HG02943 (cell line): ENCODE data around the gene RNASE1.
"Not testable (repeated sequence)": the region's sequence is repeated elsewhere in the genome, so short reads cannot be mapped to it uniquely, and the experiment has no call there.

Source experiments
- ATAC-seq: cut with Tn5 transposase; IDR thresholded peaks from one replicate; pipeline ENCODE4 v1.9.1; 2021; ENCODE audit warnings: mild to moderate bottlenecking, low read depth, moderate library complexity; ENCODE audit not compliant: unreplicated experiment

The RNASE1 gene

GRCh38 chr14:20775901-20776300 is 26.7 kb downstream of the RNASE1 start:
- ATAC-seq: no peak

- ATAC-seq: no peak
These were observed 27.6 kb downstream of the RNASE1 start for GRCh38 chr14:20775043-20775442.

GRCh38 chr14:20774258-20774824 is 28.3 kb downstream of the RNASE1 start:
- no peak for ATAC-seq

- no peak for ATAC-seq
These were observed 30.0 kb downstream of the RNASE1 start for GRCh38 chr14:20772650-20773049.

GRCh38 chr14:20769421-20769820 is 33.2 kb downstream of the RNASE1 start:
- no peak for ATAC-seq

- no peak for ATAC-seq
These were observed 34.1 kb downstream of the RNASE1 start for GRCh38 chr14:20768593-20768892.

- ATAC-seq: no peak
These were observed 41.7 kb downstream of the RNASE1 start for GRCh38 chr14:20760950-20761349.

GRCh38 chr14:20759465-20759864 is 43.2 kb downstream of the RNASE1 start:
- not testable (repeated sequence) for ATAC-seq

- ATAC-seq: no peak
These were observed 44.7 kb downstream of the RNASE1 start for GRCh38 chr14:20757965-20758364.

GRCh38 chr14:20755037-20755436 is 47.6 kb downstream of the RNASE1 start:
- ATAC-seq: no peak

- ATAC-seq: no peak
These were observed 48.3 kb downstream of the RNASE1 start for GRCh38 chr14:20754308-20754707.

- ATAC-seq: no peak
These were observed 50.6 kb downstream of the RNASE1 start for GRCh38 chr14:20751963-20752562.
